NCI-H1092 treated with DMSO at 0.1 percent for 48 hours (cell line): ENCODE results near the gene CBFA2T2.
"Not testable (repeated sequence)": the region's sequence is repeated elsewhere in the genome, so short reads cannot be mapped to it uniquely, and the experiment has no call there.

ENCODE experiments used
- DNase-seq: peaks from one replicate; lab custom pipeline; 2025; lab: John Stamatoyannopoulos, UW

CBFA2T2 gene

GRCh38 chr20:33624399-33624798, 134.5 kb downstream of the CBFA2T2 start:
- no peak for DNase-seq

DNA sequence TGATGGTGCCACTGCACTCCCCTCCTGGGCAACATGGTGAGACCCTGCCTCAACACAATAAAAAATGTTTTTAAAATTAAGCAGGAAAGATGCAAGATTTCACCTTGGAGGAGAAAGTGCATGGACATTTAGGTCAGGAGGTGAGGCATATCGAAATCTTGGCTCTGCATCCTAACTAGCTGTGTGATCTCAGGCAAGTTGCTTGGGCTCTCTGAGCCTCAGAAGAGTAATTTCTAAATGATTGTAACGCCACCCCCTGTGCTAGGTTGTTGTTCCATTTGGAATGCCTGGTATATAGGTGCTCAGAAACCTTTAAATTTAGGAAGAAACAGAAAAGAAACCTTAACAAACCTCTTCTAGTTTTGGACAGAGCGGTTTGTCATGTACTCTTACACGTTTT, 136.3 kb downstream of the CBFA2T2 start:
- no peak for DNase-seq

GRCh38 chr20:33627577-33628216, 137.8 kb downstream of the CBFA2T2 start:
- no peak for DNase-seq

- DNase-seq, result no peak
Observed at GRCh38 chr20:33629533-33629932, 139.6 kb downstream of the CBFA2T2 start.

DNA sequence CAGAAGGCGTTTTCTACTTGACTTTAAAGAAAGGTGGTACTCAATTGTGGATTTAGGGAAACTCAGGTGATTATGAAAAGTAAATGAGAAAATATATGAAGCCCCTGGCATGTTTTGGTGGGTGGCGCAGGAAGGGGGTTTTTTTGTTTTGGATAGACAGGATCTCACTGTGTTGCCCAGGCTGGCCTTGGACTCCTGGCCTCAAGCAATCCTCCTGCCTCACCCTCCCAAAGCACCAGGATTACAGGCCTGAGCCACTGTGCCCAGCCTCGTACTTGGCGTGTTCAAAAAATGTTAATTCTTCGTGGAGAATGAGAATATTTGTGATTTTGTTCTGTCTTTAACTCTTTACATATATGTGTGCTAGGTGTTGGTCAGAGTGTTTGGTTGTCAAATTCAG, 140.1 kb downstream of the CBFA2T2 start:
- DNase-seq, result no peak

GRCh38 chr20:33630507-33630906, 140.6 kb downstream of the CBFA2T2 start:
- no peak for DNase-seq

- DNase-seq, result not testable (repeated sequence)
Observed at GRCh38 chr20:33631910-33632309, 142.0 kb downstream of the CBFA2T2 start.

- DNase-seq, result no peak
Observed at GRCh38 chr20:33635341-33635740, 145.4 kb downstream of the CBFA2T2 start.

DNA sequence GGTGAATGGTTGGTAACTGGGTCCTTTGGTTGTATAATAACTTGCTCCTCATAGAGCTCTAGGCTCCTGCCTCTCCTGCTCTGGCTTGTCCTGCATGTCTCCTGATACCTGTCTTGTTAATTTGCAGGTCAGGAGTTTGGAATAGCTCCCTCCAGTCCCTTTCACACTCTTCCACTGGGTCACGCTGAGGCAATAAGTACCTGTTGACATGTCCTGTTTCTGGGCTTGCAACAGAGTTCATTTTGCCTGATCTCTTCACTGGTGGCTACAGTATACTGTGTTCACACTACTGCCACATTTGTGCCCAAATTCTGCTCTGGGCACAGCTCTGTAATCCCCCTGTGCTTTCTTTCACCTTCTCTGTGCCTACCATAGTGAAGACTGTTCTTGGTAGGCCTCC, 146.9 kb downstream of the CBFA2T2 start:
- no peak for DNase-seq

DNA sequence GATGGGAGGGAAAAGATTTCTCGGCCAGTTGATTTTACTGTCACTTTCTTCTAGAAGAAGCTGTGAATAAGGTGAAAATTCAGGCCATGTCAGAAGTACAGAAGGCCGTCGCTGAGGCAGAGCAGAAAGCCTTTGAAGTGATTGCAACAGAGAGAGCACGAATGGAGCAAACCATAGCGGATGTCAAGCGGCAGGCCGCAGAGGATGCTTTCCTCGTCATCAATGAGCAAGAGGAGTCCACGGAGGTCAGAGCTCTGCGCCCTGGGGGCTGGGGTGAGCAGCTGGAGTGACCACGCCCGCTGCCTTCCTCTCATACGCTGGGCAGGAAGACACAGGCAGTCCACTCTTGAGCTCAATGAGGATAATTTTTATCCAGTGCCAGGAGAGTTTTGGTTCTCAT, 150.4 kb downstream of the CBFA2T2 start:
- DNase-seq, result no peak

GRCh38 chr20:33644313-33645071, 154.6 kb downstream of the CBFA2T2 start:
- DNase-seq, result no peak

- no peak for DNase-seq
Observed at GRCh38 chr20:33645072-33645358, 155.1 kb downstream of the CBFA2T2 start.

- DNase-seq, result no peak
Observed at GRCh38 chr20:33645396-33645795, 155.5 kb downstream of the CBFA2T2 start.

GRCh38 chr20:33646191-33646590, 156.3 kb downstream of the CBFA2T2 start:
- DNase-seq, result no peak

DNA sequence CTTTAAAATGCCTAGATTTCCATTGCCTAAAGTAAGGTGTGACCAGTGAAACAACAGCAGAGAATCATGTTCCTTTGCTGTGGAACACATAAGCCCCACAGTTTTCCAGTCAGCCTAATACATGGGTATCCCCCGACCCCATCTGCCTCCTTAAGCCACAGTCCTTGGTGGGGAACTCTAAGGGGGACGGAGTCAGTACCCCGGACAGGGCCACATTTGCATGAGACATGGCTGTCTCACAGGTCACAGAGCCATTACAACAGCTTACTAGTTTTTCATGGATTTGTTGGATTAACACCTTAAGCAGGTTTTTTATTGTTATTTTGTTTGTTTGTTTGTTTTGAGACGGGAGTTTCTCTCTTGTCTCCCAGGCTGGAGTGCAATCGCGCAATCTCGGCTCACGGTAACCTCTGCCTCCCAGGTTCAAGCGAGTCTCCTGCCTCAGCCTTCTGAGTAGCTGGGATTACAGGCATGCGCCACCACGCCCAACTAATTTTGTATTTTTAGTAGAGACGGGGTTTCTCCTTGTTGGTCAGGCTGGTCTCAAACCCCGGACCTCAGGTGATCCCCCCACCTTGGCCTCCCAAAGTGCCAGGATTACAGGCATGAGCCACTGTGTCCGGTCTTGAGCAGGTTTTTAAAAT, 157.2 kb downstream of the CBFA2T2 start:
- not testable (repeated sequence) for DNase-seq

DNA sequence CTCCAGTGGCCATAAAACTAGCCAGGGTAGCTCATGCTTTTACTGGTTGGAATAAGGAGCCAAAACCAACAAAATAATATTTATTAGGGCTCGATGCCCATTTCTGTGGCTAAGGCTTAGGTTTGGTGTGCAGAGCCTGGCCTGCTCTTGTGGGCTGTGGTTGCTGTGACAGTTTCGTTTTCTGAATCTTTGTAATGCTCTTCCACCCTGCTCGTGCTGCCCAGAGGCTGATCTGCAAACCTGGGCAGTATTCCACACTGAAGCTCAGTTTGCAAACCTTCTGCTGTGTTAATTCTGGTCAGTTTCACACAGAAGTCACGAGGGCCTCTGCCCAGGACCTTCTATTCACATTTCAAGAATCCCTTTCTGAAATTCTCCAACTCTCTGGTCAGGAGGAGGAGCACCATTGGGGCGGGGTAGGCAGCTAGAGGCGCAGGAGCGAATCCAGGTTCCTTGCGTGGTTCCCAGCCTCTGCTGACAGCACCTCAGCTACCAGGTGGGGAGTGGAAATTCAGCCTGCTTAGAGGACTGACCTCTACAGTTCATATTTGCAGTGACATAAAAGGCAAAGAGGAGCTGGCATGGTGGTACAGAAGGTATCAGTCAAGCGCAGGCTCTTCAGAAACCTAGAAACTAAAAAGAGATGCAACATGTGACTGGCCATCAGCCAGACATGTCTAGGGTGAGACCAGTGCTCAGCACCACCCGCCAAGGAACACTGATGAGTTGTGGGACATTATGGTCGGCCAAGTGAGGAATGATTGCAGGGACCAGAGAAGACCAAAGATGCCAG, 157.9 kb downstream of the CBFA2T2 start:
- no peak for DNase-seq

GRCh38 chr20:33648396-33649004, 158.6 kb downstream of the CBFA2T2 start:
- DNase-seq, result no peak

- peak; percentile 47 for DNase-seq
Observed at GRCh38 chr20:33649201-33649681, 159.3 kb downstream of the CBFA2T2 start.

- no peak for DNase-seq
Observed at GRCh38 chr20:33650111-33650752, 160.3 kb downstream of the CBFA2T2 start.

DNA sequence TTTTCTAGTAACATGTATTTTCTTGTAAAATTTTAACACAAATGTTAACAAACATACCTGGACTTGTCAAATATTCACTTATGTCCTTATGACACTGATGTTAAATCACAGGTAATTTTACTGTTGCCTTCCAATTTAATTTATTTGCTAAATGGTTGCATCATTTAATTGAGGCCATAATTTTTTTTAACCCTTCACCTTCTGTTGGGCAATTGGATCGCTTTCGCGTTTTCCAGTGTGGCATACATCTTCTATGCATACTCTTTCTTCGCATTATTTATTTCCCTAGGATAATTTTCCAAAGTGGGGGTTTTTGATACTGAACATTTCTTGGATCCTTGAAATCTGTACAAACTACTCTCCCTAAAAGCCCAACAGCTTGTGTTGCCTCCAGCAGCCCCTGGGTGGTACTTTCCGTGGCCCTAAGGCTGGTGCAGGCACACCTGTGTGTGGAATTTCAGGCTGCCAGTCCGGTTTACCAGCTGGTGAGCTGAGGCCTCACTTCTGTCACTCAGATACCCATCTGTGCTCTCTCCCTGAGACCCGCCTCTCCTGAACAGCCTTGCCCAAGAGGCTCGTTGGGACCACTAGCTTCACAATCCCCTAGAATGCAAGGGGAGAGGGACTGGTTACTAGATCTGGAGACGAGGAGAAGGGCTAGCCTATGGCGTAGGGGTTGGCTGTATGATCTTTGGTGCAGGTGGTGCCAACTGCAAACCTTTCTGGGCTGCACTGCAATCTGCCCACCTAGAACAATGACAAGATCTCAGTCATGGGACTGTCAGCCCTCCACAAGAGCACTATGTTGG, 161.1 kb downstream of the CBFA2T2 start:
- DNase-seq, result no peak
